GM18909 (cell line): ENCODE data around the gene SLC9C2.
"Not testable (repeated sequence)": the region's sequence is repeated elsewhere in the genome, so short reads cannot be mapped to it uniquely, and the experiment has no call there.

ENCODE experiments used
- ATAC-seq: cut with Tn5 transposase; IDR thresholded peaks from one replicate; pipeline ENCODE4 v1.9.1; 2021; ENCODE audit warnings: mild to moderate bottlenecking; ENCODE audit not compliant: unreplicated experiment, poor library complexity

SLC9C2 gene

GRCh38 chr1:173493125-173493524, 109.7 kb downstream of the SLC9C2 start:
- not testable (repeated sequence) for ATAC-seq

GRCh38 chr1:173491508-173491907, 111.4 kb downstream of the SLC9C2 start:
- no peak for ATAC-seq

GRCh38 chr1:173489929-173490328, 112.9 kb downstream of the SLC9C2 start:
- no peak for ATAC-seq

GRCh38 chr1:173489149-173489600, 113.7 kb downstream of the SLC9C2 start:
- ATAC-seq = no peak

GRCh38 chr1:173488001-173488400, 114.9 kb downstream of the SLC9C2 start:
- no peak for ATAC-seq

- ATAC-seq = no peak
Observed at GRCh38 chr1:173485401-173485800, 117.5 kb downstream of the SLC9C2 start.

DNA sequence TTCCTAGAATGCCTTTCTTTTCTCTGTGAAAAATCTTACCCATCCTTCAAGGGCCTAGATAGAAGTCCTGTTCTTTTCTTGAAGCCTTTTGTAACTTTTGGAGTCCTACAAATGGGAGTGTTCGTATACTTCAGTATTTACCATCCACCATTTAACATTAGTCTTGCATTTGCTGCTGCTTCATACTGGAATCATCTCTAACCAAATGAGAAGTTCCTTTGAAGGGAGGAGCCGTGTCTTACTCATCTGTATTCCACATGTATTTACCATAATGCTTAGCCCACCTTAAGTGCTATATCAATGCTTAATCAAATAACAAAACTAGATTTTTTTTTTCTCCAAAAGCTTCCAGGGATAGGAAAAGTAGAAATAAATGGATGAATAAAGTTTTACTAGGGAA, 118.6 kb downstream of the SLC9C2 start:
- no peak for ATAC-seq

DNA sequence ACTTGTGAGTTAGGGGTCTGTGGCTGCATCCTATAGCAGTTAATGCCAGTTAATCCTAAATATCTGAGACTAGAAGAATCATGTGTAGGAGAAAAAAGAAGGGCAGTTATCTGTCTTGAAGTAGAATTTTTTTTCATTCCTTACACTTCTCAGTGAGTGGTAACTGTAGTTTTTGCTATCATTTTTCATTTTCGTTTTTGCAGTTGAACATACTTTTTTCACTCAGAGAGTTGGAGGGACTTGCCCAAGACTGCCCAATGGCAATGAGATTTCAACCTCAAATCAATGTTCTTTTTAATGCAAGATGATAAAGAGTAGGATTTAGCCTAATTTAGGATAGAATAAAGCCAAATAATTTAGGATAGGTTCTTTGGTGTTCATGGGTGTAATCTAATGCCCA, 120.2 kb downstream of the SLC9C2 start:
- ATAC-seq = no peak

DNA sequence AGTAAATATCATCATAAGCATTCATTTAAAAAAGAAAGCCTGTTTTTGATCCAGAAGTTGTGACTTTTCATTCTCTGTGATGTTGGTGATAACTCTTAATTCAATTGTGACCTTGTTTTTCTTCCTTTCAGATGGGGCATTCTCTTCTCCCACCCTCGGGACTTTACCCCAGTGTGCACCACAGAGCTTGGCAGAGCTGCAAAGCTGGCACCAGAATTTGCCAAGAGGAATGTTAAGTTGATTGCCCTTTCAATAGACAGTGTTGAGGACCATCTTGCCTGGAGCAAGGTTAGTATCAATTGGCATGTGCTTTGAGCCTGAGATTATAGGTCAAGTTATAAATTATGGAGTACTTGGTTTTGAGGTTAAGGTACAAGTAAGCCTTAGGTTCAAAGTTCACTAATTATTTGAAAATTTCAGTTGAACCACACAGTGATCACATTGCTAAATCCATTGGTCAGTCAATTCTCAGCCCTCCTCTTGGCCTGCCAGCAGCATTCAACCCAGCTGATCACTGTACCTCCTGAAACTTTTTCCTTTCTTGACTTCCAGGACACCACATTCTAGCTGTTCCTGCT, 121.6 kb downstream of the SLC9C2 start:
- ATAC-seq = no peak

GRCh38 chr1:173479649-173480048, 123.2 kb downstream of the SLC9C2 start:
- no peak for ATAC-seq

- ATAC-seq = no peak
Observed at GRCh38 chr1:173478094-173478674, 124.7 kb downstream of the SLC9C2 start.

DNA sequence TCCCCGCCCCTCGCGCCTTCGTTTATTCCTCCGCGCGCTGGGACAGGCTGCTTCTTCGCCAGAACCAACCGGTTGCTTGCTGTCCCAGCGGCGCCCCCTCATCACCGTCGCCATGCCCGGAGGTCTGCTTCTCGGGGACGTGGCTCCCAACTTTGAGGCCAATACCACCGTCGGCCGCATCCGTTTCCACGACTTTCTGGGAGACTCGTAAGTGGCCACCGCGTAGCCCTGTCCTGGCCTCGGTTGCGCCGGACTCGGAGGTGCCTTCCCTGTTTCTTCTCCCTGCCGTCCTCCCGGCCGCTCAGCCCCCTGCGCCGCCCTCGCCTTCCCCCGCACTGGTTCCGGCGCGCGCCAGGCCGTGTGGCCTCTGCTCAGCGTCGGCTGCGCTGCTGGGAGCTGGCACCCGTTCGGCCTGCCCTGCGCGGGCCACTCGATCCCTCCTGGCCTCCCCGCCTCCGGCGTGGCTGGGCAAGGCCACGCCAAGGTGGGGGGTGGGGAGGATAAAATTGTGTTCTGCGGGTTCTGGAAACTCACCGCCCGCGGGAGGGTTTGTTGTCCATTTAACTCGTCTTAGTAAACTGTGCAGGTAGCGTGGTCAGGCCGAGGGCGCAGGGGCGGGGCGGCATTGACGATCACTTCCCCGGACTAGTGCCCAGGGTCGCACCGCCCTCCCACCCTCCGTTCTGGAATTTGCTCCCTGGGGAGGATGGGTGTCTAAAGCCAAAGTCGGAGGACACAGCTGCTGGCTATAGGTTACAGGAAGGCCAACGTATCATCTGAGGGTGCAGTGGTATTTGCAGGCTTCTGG, 125.4 kb downstream of the SLC9C2 start, which contains the start of gene PRDX6:
Gene PRDX6 (plus strand): TSS at position 50 of the 808 bp plus-strand sequence. CDS start 63 bp downstream, at position 113.
- peak; percentile 61 for ATAC-seq

DNA sequence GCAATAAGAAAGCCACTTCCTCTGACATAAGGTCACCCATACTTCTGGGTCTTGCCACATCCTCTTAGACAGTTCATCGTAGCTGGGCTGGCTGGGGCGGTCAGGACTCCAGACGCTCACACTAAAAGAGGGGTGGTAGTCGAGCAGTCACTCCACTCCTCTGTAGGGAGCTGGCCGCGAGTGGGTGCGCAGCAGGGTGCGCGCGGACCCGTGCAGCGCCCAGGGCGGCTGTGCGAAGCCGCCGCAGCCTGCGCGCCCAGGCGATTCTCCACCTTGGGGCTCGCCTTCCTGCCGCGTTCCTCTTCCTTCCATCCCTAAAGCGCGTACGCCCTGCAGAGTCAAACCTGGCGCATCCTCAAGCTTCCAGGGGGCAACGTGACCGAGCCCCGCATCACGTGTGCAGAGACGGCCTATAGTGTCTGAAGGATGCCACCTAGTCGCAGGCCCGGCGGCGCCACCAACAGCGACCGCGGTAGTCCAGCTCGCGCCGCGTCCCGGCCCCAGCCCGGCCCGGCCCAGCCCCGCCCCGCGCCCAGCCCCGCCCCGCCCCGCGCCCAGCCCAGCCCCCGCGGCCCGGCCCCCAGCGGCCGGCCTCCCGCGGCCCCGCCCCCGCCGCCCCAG, 126.1 kb downstream of the SLC9C2 start:
- ATAC-seq = peak; percentile 97

GRCh38 chr1:173476197-173476664, 126.6 kb downstream of the SLC9C2 start:
- ATAC-seq = no peak

- no peak for ATAC-seq
Observed at GRCh38 chr1:173475564-173476196, 127.2 kb downstream of the SLC9C2 start.

GRCh38 chr1:173474780-173475421, 128.0 kb downstream of the SLC9C2 start:
- ATAC-seq = not testable (repeated sequence)

DNA sequence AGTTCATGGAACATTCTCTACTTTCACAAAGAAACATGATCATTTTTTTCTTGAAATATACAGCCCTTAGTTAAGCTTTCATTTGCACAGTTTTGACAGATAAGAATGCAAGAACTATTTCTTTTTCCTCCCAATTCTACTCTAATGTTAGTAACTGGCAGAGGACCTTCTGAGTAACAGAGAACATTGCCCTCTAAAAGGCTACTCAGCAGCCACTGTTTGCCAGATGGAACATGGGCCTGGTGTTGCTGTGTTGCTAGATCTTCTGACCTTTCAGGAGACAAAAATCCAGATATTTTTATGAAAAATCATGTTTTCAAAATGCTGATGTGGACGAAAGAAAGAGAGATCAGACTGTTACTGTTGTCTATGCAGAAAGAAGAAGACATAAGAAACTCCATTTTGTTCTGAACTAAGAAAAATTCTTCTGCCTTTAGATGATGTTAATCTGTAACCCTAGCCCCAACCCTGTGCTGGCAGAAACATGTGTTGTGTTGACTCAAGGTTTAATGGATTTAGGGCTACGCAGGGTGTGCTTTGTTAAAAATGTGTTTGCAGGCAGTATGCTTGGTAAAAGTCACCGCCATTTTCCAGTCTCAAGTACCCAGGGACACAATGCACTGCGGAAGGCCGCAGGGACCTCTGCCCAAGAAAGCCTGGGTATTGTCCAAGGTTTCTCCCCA, 128.6 kb downstream of the SLC9C2 start:
- ATAC-seq = no peak

DNA sequence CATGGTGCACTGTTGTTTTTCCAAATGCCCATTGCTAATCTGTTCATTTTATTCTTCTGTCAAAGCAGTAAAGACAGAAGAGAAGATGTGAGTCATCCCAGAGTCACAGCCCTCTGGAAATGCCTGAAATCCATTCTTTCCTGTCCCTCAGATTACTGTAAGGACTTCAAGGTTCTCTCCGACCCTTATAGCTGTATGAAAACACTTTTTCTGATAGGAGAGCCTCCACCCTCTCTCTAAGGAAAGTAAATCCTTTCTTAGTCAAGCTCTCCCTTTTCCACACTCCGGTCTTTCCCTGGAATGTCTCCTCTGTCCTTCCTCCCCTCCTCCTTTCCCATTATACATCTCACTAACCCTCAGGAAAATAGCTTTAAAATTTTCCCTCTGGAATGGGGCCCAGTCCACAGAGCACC, 129.3 kb downstream of the SLC9C2 start:
- no peak for ATAC-seq

GRCh38 chr1:173470608-173471007, 132.3 kb downstream of the SLC9C2 start:
- ATAC-seq = no peak
